Measurements from ENCODE around the gene ELAVL4.

DNA sequence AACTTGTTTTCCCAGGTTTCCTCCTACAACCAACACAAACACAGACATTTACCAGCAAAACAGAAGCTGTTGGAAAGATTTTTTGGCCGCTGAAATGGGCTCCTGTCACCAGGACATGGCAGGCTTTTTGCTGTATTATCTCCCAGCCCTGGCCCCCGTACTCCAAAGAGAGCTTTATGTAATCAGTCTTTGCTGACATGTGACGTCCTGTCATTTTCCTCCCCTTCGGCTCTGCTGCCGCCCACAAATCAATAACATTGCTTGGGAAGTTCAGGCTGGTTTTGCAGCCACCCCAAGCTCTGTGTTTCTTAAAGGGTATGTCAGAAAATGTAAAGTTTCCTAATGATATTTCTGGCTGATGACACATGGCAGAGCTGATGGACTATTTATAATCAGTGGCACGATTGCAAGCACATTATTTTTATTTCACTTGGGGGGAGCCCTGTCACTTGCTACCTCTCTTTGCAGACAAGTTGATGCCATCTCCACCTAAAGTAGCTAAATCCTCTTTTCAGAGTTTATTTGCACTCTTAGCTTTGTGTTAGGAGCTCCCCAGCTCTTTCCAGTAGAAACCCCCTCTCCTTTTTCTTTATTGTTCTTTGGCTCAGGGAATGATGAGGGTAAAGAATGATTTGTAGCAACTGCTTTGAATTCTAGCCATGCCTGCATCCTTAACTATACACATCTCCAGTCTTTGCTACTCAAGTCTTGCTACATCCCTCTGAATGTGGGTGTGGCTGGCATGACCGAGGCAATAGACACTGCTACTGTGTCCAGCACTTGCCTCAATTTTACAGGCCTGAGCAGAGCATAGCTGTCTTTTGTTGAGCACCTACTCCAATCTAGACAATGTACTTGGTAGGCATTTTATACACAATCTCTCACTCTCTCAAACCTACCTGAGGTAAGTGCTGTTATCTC is 67.3 kb downstream of the ELAVL4 start:
- TF ChIP-seq GATA2 (IDR thresholded peaks at IDR 0.05; ENCODE audit: low read depth, low read length) (no peak), GATA3 (IDR thresholded peaks at IDR 0.05; ENCODE audit: low read depth, low read length) (no peak)

Data from SH-SY5Y (cell line).